SHP77 treated with DMSO at 0.1 percent for 48 hours (cell line): ENCODE measurements around the gene PEX11G.

Experiments
- DNase-seq: peaks from one replicate; lab custom pipeline; 2025; lab: John Stamatoyannopoulos, UW

The PEX11G gene

DNA sequence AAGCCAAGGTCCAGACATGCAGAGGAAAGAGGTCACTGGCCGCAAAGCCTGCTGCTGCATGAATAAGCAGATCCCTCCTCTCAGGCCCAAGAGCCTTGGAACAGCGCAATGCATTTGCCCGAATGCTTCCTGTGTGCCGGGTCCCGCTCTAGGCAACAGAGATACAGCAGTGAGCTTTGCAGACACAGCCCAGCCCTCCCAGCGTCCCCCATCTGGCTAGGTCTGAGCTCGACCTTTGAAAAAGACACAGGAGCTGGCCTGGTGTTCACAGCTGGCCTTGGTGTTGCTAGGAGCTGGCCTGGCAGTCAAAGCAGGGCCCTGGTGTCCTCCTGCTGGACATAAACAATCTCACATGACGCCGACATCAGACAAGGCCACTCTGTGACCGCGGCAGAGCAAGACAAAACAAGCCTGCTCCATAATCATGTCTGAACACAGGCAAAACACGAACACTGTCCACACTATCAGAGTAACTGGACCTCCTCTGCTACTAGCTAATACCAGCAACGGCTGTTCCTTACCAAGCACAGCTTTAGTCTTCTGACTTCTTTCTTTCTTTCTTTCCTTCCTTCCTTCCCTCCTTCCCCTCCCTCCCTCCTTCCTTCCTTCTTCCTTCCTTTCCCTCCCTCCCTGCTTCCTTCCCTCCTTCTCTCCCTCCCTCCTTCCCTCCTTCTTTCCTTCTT is 5.7 kb upstream of the PEX11G start:
- DNase-seq, result peak; percentile 13

DNA sequence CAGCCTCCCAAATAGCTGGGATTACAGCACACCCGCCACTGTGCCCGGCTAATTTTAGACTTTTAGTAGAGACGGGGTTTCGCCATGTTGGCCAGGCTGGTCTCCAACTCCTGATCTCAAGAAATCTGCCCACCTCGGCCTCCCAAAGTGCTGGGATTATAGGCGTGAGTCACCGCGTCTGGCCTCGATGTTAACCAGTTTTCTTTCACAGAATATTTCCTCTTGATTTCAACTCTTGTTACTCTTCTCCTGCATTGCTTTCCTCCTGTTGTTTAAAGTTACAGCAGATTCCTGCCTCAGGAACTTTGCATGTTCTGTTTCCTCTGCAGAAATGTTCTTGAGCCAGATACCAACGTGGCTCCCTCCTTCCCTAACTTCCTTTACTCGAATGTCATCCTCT is 3.7 kb upstream of the PEX11G start:
- DNase-seq, result no peak

DNA sequence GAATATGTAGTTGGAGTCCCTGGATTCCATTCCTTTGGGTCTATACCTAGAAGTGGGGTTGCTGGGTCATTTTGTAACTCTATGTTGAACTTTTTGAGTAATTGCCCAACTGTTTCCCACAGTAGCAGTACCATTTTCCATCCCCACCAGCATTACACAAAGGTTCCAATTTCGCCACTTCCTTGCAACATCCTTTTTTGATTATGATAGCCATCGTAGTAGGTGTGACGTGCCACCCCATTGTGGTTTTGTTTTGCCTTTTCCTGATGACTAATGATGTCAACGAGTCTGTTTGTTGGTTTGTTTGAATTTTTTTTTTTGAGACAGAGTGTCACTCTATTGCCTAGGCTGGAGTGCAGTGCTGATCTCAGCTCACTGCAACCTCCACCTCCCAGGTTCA is 3.3 kb upstream of the PEX11G start:
- DNase-seq, result no peak

DNA sequence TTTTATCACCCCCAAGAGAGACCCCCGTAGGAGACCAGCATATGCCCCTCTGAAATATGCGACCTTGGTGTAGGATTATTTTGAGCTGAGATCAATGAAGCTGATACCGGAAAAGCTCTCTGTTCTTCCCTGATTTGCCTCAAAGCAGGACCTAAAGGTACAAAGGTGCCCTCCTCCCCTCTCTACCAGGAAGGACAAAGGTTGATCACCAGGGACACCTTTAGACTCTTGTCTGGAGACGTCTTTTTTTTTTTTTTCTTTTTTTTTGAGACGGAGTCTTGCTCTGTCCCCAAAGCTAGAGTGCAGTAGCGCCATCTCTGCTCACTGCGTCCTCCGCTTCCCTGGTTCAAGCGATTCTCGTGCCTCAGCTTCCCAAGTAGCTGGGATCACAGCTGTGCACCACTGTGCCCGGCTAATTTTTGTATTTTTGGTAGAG is 792 bp upstream of the PEX11G start:
- DNase-seq, result no peak

DNA sequence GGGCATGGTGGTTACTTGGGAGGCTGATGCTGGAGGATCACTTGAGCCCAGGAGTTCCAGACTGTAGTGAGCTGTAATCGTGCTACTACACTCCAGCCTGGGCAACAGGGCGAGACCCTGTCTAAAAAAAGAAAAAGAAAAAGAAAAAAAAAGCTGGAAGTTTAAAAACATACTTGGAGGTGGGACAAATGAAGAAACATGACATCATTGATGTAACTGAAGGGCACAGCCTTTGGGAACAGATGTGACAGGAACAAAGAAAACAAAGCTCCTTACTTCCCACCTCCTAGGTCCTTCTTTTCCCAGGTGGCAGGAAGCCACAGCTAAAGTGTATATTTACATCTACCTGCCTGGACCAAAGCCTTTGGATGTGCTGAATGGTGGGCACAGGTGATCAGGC is 1.9 kb downstream of the PEX11G start:
- no peak for DNase-seq

DNA sequence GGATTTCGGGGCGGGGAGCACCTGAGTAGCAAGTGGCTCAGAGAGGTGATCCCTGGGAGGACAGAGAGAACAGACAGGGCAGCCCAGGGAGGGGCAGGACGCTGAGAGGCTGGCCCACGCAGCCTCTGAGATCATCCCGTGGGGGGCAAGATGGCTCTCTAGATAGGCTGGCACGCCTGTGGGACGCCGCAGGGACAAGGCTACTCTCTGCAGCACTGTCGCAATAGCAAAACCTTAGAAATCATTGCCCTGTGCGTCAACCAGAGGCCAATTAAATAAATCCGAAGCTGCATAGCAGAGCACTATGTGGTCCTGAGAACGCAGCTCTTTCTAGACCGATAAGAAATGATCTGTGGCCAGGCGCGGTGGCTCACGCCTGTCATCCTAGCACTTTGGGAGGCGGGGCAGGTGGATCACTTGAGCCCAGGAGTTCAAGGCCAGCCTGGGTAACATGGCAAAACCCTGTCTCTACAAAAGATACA is 5.1 kb downstream of the PEX11G start:
- DNase-seq, result no peak

DNA sequence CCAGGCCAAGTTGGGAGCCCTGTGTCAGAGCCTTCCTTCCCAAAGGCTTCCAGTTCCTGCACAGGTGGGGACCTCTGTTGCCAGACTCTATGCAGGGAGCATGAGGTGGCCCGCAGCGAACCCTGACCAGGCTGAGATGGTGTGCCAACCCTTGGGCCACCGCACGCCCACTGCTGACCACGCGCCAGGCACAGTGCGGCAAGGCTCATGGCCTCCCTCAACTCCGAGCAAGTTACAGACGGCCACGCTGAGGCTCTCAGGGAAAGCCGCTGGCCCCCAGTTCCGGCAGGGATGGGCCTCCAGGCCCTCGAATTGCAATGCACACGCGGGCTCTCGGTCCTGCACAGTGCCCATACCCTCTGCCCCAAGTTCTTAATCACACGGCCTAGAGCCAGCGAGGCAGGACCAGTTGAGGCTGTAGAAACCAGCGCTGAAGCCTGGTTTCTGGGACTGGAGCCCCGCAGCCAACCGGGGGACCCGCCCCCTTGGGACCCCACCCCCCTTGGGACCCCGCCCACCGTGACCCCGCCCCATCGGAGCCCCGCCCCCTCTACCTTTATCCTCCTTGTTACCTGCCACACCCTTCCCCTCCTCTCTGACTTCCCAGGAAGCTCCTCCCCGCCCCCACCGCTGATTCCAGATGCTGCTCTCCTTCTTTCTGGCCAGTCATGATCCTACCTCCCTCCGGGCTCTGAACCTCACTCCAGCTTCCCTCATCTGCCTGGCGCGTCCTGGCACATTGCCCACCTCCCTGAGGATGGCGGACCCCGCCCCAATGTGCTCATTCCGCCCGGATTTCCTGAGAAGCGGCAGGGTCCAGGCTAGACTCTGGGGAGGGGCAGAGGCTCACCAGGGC is 6.0 kb downstream of the PEX11G start:
- DNase-seq, result no peak

DNA sequence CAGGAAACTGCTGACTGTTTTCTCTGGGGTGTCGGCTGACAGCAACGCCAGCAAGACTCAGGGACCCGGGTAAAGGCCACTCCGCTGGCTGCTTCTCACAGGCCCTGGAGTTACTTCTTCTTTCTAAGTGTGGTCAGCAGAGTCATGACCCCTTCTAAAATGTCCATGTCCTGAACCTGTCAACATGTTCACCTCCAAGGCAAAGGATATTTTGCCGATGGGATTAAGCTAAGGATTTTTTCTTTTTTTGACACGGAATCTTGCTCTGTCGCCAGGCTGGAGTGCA is 7.9 kb downstream of the PEX11G start:
- no peak for DNase-seq

DNA sequence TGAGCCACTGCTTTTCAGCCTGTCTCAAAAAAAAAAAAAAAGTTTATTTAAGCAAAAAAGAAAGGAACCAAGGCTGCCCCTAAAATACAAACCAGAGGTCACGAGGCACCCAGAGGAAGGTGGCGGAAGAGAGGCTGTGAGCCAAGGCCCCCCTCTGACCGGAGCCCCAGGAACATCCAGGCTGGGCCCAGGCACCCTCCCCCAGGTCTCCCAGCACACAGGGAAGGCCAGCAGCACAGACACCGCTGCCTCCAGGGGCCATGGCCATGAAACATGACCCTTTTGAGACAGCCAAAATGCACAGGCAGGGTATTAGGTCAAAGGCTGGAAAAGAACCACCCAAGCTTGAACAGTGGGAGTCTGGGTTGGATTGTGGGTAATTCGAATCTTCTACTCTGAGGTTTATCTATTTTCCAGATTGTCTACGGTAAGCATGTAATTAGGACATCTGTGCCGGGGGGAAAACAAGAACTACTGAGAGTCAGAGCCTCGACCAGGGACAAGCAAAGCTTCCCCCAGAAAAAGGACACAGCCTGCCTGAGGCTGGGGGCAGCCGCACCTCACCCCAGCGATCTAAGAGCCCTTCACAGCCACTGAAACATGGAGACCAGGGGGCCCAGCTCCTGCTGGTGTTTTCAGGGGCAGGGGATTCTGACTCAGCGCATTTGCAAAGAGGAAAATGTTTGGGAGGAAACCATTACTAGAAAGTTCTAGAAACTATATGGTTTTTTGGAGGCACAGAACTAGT is 8.4 kb downstream of the PEX11G start:
- DNase-seq, result no peak

DNA sequence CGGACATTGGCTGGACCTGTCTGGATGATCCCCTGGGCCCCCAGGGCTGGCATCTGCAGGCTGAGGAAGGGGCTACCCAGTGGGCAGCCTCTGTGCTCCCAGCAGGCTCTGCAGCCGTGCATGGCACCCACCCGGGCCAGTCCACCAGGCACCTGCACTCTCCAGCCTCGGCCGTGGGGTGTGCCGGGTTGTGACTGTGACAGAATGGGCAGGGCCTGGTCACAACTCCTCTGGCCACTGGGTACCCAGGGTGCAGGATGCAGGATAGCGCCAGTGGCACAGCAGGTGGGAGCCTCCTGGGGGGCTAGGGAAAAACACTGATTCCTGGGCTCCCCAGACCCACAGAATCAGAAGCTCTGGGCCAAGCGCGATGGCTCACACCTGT is 10.0 kb downstream of the PEX11G start:
- DNase-seq, result no peak

DNA sequence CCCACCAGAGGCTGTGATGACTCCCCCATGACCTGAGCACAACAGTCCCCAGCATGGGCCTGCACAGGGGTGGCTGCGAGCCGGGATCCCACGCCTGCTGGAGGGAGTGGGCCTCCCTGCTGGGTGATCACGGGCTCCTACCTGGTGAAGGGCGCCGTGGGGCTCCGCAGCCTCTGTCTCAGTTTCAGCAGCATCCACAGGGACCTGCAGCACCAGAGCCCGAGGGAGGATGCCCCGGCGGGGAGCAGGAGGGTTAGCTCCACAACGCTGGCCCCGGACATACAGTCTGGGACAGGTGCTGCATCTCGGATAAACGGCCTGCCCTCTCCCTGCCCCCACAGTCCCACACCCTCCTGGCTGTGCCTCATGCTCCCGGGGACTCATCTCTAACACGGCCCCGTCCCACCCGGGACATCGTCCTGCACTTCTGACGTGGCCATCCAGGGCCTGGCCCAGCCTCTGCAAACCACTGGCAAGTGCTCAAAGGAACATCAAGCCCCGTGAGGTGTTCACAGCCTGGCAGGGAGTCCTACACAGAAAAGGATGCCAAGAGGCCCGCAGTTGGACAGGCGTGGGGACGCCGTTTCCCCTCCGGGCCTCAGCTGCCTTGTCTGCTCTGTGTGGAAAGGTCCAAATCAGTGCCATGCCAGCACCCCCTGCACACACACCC is 10.5 kb downstream of the PEX11G start:
- no peak for DNase-seq

DNA sequence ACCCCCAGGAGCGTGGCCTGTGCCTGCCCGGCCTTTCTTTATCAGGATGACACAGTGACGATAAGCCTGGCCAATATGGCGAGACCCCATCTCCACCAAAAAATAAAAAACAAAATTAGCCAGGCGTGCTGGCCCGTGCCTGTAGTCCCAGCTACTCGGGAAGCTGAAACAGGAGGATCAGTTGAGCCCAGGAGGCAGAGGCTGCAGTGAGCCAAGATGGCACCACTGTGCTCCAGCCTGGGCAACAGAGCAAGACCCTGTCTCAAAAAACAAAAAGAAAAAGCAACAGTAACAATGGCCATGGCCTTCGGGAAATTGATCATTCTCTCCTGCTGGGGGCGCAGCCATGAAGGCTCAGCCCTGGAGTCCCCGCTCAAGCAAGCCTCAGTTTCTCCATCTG is 11.1 kb downstream of the PEX11G start:
- DNase-seq, result no peak

DNA sequence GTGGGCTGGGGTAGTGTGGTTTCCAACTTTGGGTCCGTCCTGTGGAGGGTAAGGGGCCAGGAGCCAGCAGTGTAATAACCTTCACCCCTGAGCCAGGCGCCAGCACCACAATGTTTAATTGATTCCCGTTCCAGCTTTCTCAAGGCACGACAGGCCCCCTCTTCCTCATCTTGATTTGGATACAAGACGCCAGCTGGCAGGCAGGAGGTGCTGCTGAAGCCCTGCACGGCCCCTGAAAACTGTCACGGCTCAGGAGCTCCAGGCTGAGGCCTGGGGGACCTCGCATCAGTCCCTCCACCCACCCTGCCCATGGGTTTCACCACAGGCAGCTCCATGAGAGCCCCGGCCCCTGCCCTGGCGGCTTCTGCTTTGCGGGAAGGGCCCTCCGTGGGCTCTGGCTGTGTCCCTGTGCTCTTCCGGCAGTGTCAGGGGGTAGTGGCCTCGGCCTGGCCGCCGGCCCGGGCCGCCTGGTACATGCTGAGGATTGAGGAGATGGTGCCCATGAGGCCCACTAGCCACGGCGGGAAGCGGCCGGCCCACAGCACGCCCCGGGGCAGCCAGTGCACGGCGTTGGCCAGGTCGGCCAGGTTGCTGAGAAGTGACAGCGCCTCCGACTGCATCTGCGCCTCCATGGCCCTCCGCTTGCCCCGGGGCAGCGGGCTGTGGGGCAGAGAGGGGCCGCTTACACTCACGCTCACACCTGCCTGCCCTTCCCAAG is 11.9 kb downstream of the PEX11G start:
- DNase-seq, result no peak

DNA sequence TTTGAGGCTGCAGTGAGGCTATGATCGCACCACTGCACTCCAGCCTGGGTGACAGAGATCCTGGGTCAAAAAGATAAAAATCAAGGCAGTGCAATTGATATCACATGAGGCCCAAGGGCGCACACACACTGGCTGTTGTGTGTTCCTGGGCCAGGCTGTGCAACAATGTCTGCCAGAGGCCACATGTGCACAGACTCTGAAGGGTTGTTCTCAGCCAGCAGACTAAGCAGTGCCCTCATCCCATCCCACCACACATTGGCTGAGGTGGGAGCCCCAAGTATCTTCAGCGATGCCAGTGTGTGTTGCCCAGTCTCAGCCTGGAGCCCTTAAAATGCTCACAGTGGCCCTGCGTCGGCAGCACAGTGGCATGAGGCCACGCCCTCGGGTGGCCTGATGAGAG is 12.6 kb downstream of the PEX11G start:
- DNase-seq, result no peak

DNA sequence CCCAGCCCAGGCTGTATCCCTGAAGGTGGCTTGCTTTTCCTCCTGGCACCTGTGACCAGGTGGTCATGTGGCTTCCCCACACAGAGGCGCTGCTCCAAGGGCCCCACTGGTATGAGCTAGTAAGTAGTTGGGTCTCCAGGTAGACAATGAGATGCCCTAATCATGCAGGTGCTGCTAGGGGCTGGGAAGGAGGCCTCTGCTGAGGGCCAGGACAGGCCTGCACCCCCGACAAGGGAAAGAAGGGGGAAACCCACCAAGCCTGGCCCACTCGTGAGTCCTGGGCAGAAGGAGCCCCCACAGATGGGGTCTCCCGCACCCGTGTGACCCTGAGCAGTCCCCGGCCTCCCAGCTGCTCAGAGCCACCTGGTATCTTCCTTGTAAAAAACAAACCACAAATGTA is 13.2 kb downstream of the PEX11G start:
- no peak for DNase-seq

DNA sequence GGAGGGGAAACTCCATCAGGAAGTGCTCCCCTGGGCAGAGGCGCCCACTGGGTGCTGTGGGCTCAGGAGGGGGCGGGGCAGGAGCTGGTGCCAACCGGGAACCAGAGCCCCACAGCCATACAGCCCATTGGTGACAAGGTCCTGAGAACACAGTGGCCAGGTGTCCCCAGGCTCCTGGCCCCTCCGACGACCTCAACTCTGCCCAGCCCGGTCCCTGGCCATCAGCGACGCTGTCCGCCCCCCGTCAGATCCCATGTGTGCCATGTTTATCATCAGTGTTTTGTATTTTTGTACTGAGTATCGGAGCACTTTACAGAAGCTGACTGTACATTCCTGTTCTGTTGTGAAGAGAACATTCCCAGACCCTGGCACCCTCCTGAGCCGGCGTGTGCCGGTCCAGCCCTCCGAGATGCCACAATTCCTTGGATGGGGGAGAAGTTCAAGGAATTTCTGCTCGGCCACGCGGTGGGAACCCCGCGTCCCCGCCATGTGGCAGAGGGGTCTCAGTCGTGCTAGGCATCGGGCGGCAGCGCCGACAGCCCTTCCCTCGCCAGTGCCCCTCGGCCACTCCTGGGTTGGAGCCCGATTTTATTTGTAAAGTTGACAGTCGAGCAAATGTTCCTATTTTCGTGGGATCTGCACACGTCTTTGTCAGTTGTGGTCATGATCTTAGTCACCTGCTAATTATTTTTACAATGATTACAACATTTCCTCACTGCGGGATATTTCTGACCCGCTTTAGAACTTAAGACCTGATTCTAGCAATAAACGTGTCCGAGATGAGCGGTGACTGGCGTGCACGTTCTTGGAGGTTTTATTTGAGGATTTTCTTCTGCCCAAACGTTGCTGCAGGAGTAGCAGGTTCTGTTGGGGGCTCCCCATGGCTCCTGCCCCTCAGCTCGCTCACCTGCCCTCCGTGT is 16.9 kb downstream of the PEX11G start:
- no peak for DNase-seq

DNA sequence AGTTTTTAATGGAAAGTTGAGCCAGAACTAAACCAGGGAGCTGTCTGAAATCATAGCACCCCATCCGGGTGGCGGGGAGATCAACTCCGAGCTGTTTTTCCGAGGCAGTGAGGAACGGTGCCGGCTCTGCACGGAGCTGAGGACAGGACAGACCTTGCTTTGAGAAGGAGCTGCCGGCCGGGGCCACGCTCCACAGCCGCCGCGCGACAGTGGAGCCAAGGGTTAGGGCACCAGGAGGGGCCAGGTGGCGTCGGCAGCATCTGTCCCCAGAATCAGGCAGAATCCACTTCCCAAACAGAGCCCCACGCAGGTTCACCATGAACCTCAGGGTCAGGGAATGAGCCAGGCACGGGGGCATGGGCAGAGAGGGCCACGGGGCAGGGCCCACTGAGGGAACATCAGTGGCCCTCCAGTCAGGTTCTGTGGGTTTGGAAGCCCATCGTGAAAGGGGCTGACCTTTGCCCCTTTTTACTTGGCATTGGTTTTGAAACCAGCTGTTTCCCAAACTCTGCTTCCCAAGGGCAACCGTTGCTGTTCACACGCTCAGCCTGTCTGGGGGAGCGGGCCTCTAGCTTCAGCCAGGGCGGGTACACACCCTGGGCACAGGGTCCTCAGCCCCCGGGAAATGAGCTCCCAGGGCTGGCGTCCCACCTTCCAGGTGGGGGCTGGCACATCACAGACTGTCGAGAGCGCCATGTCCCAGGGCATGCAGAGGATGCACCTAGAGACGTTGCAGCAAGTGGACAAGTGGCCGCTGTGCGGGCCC is 18.1 kb downstream of the PEX11G start:
- no peak for DNase-seq

DNA sequence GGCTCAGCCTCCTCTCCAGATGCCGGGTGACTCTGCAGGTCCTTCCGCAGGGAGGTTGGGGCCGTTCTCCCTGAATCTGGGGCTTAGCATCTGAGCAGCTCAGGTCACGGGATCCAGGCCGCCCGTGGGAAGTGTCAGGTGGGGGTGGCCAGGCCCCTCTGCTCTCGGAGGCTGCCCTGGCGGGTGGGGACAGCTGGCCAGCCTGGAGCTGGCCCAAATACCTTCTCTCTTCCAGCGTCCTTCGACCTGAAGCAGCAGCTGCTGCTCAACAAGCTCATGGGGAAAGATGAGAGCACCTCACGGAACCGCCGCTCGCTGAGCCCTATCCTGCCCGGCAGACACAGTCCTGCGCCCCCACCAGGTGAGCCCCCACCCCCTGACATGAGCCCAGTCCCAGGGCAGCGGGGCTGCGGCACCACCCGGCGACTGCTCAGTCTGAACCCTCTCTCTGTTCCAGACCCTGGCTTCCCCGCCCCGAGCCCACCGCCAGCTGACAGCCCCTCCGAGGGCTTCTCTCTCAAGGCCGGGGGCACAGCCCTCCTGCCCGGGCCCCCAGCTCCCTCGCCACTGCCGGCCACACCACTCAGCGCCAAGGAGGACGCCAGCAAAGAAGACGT is 19.1 kb downstream of the PEX11G start:
- DNase-seq, result no peak

DNA sequence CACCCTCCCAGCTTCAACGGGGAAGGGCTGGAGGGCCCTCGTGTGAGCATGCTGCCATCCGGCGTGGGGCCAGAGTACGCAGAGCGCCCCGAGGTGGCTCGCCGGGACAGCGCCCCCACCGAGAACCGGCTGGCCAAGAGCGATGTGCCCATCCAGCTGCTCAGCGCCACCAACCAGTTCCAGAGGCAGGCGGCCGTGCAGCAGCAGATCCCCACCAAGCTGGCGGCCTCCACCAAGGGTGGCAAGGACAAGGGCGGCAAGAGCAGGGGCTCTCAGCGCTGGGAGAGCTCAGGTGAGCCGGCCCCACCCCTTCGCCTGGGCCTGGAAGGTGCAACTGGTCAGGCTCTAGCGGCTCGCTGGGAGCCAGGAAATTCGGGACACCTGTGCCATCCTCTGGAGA is 20.0 kb downstream of the PEX11G start:
- DNase-seq, result no peak
